CD4-positive, alpha-beta T cell treated with Interleukin-17A for 4 hours (primary cell): ENCODE measurements around the gene MPV17.
"Not testable (repeated sequence)": the region's sequence is repeated elsewhere in the genome, so short reads cannot be mapped to it uniquely, and the experiment has no call there.

Experiments
- DNase-seq: peaks from one replicate; pipeline ENCODE4 v3.0.0-alpha.2; 2020; ENCODE audit warnings: mixed read lengths

The MPV17 gene

GRCh38 chr2:27297195-27297594, 25.7 kb downstream of the MPV17 start:
- DNase-seq, result no peak

GRCh38 chr2:27296481-27296880, 26.4 kb downstream of the MPV17 start:
- no peak for DNase-seq

- DNase-seq, result no peak
Observed at GRCh38 chr2:27294928-27295327, 28.0 kb downstream of the MPV17 start.

- no peak for DNase-seq
Observed at GRCh38 chr2:27291865-27292264, 31.0 kb downstream of the MPV17 start.

- no peak for DNase-seq
Observed at GRCh38 chr2:27290549-27290948, 32.3 kb downstream of the MPV17 start.

- DNase-seq, result no peak
Observed at GRCh38 chr2:27288610-27289009, 34.3 kb downstream of the MPV17 start.

GRCh38 chr2:27285481-27285880, 37.4 kb downstream of the MPV17 start:
- no peak for DNase-seq

GRCh38 chr2:27284996-27285395, 37.9 kb downstream of the MPV17 start:
- no peak for DNase-seq

- DNase-seq, result no peak
Observed at GRCh38 chr2:27282892-27283291, 40.0 kb downstream of the MPV17 start.

GRCh38 chr2:27281855-27282559, 40.9 kb downstream of the MPV17 start, which contains the start of gene TRIM54:
TRIM54 (plus strand) TSS chr2:27282429; CDS start chr2:27282732, 303 bp downstream.
- no peak for DNase-seq

GRCh38 chr2:27281442-27281841, 41.5 kb downstream of the MPV17 start:
- DNase-seq, result no peak

- no peak for DNase-seq
Observed at GRCh38 chr2:27280826-27281225, 42.1 kb downstream of the MPV17 start.

- DNase-seq, result no peak
Observed at GRCh38 chr2:27278010-27278409, 44.9 kb downstream of the MPV17 start.

GRCh38 chr2:27275211-27276150, 47.4 kb downstream of the MPV17 start, which contains the start of gene DNAJC5G:
DNAJC5G (plus strand) TSS chr2:27275433; CDS start chr2:27276729, 1,296 bp downstream.
- DNase-seq, result no peak

GRCh38 chr2:27272537-27273522, 50.1 kb downstream of the MPV17 start:
- DNase-seq, result not testable (repeated sequence)

GRCh38 chr2:27271631-27272340, 51.1 kb downstream of the MPV17 start:
- no peak for DNase-seq

GRCh38 chr2:27270670-27271069, 52.2 kb downstream of the MPV17 start:
- DNase-seq, result no peak

GRCh38 chr2:27270131-27270530, 52.8 kb downstream of the MPV17 start:
- no peak for DNase-seq

GRCh38 chr2:27268296-27268695, 54.6 kb downstream of the MPV17 start:
- not testable (repeated sequence) for DNase-seq

GRCh38 chr2:27265536-27265870, 57.4 kb downstream of the MPV17 start:
- DNase-seq, result no peak

- peak; percentile 73 for DNase-seq
Observed at GRCh38 chr2:27264753-27265535, 58.0 kb downstream of the MPV17 start.
